ENCODE data around the gene CORO1C. TPM values are rescaled to one million over a fixed set of nuclear protein-coding genes. Genes with fewer than 3 reads are reported as not detected.

The CORO1C gene
- total RNA-seq, 1 donor from 2014 or later = 269 TPM

- no peak for DNase-seq (ENCODE audit: low spot score)
These were observed 127.6 kb downstream of the CORO1C start for GRCh38 chr12:108603743-108604142.

- DNase-seq (ENCODE audit: low spot score) = no peak
These were observed 128.2 kb downstream of the CORO1C start for GRCh38 chr12:108602976-108603704.

DNA sequence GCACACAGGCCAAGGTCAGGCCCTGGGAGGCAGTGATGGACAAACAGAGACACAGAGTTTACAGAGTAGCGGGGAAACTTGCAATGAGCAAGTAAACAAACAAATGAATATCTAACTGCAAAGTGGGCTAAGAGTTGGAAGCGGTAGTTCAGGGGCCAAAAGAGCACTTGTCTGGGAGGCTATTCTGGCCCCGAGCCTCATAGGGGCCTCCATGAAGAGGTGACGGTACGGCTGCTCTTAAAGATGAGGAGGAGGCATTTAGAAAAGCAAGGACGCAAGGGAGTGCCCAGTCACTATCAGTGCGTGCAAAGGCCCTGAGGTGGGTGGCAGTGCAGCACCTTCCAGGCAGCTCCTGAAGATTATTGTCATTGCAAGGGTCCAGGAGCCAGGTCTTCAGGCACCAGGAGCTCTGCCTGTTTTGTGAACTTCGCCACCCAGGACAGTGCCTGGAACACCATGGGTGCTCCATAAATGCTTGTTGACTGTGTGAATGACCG is 129.1 kb downstream of the CORO1C start:
- DNase-seq (ENCODE audit: low spot score) = no peak

DNA sequence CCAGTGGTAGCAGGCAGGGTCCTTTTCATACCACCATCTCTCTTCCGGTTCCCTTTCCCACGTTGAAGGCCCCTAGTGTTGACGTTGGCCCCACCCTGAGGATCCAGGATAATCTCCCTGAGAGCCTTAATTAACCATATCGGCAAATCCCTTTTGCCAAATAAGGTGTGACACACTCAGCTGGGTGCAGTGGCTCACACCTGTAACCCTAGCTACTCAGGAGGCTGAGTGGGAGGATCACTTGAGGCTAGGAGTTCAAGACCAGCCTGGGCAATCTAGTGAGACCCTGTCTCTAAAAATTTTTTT is 130.7 kb downstream of the CORO1C start:
- DNase-seq (ENCODE audit: low spot score) = no peak

GRCh38 chr12:108599948-108600701 is 131.2 kb downstream of the CORO1C start:
- DNase-seq (ENCODE audit: low spot score) = no peak

DNA sequence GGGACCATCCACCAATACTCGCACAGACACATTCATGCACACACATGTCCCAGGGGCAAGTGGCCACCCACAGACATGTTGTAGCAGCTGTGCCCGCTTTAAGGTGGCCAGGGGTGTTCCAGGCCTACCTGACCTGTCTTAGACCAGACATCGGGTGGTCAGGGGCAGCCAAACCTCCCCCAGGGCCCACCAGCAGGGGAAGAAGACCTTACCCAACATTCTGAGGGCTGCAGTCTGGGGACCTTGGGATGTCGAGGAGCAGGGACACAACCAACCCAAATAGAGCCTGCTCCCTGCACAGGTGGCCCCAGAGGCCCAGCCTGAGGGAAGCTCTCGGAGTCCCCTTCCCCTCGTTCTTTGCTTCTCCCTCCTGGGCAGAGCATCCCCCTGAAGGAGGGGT is 131.8 kb downstream of the CORO1C start:
- DNase-seq (ENCODE audit: low spot score) = no peak

GRCh38 chr12:108598553-108599250 is 132.6 kb downstream of the CORO1C start:
- no peak for DNase-seq (ENCODE audit: low spot score)

GRCh38 chr12:108597559-108598471 is 133.5 kb downstream of the CORO1C start, which contains the start of gene TMEM119:
TMEM119 (minus strand) TSS chr12:108598084; CDS start chr12:108592383, 5,701 bp downstream.
- DNase-seq (ENCODE audit: low spot score) = peak; percentile 80

GRCh38 chr12:108596854-108597558 is 134.3 kb downstream of the CORO1C start:
- DNase-seq (ENCODE audit: low spot score) = no peak

- DNase-seq (ENCODE audit: low spot score) = peak; percentile 33
These were observed 135.3 kb downstream of the CORO1C start for GRCh38 chr12:108595711-108596647.

Other genes with a start within 250 kb of the CORO1C start
- 6.5 TPM for gene FICD, start 216.2 kb downstream of the CORO1C start, total RNA-seq (ENCODE audit: insufficient read depth, low replicate concordance)
- 40.7 TPM for gene SART3, start 170.3 kb downstream of the CORO1C start, total RNA-seq (ENCODE audit: insufficient read depth, low replicate concordance)
- 108 TPM for gene ISCU, start 168.9 kb downstream of the CORO1C start, total RNA-seq (ENCODE audit: insufficient read depth, low replicate concordance)
- 85.0 TPM for gene TMEM119, start 133.4 kb downstream of the CORO1C start, total RNA-seq (ENCODE audit: insufficient read depth, low replicate concordance)
- gene SELPLG, start 97.6 kb downstream of the CORO1C start, total RNA-seq (ENCODE audit: insufficient read depth, low replicate concordance) = 7.7 TPM
- 20.0 TPM for gene SSH1, start 126.1 kb upstream of the CORO1C start, total RNA-seq (ENCODE audit: insufficient read depth, low replicate concordance)
- gene DAO, start 148.6 kb upstream of the CORO1C start, total RNA-seq (ENCODE audit: insufficient read depth, low replicate concordance) = not detected

Data from umbilical cord (tissue), 2 donors.